ENCODE measurements around the gene METAP1D.
"Not testable (repeated sequence)": the region's sequence is repeated elsewhere in the genome, so short reads cannot be mapped to it uniquely, and the experiment has no call there.

Gene METAP1D

DNA sequence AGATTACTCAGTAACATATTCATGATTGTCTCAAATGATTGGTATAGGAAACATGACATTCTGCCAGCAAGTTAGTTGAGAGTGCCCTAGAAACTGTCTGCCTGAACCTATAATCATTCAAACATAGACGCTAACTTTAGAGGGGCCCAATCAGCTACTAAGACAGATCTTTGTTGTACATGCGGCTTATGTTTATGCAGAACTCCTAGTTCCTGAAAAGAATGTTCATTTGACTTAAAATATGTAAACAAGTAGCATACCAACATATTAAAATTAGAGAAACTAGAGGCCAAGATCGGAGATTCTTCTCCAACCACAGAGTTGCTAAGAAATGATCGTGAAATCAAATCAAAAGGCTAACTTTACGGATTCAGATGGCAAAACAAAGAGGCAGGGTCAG is 4.2 kb upstream of the METAP1D start:
- H3K4me1 ChIP-seq (ENCODE audit: control insufficient read depth, insufficient read depth, low read length): 0 out of 2 replicates have a peak, but pooled peaks cover 1% of the 10 kb centered on the region
- no peaks in the 10 kb centered on the region for H3K9me3 ChIP-seq (ENCODE audit: control insufficient read depth, insufficient read depth, low read length)
- DNase-seq (ENCODE audit: low read depth, low spot score): no peak
- no peaks in the 10 kb centered on the region for H3K36me3 ChIP-seq (ENCODE audit: control insufficient read depth, insufficient read depth, low read length)
- H3K27me3 ChIP-seq (ENCODE audit: control insufficient read depth, insufficient read depth, low read length): peaks cover 2% of the 10 kb centered on the region; the same call in 1 of the 2 replicates
- H3K4me3 ChIP-seq (ENCODE audit: low read length): no peak overlapping the region
- no peak overlapping the region for H3K27ac ChIP-seq (ENCODE audit: low read length)
- WGBS (ENCODE audit: insufficient coverage, insufficient read length): no CpG with 5 or more reads among the region's 5 CpGs

DNA sequence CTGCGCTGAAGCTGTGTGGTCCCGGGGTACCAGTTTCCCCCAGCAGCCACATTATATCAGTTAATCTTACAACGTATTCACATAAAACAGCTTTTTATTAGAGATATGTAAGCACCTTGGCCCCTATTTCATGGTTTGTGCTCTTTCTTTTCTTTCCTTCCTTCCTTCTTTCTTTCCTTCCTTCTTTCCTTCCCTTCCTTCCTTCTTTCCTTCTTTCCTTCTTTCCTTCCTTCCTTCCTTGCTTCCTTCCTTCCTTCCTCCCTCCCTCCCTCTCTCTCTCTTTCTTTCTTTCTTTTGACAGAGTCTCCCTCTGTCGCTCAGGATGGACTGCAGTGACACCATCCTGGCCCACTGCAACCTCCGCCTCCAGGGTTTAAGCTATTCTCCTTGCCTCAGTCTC is 3.7 kb upstream of the METAP1D start:
- Histone ChIP-seq H3K36me3 (ENCODE audit: control insufficient read depth, insufficient read depth, low read length) (no peaks in the 10 kb centered on the region), H3K27ac (ENCODE audit: low read length) (no peak overlapping the region), H3K9me3 (ENCODE audit: control insufficient read depth, insufficient read depth, low read length) (no peaks in the 10 kb centered on the region), H3K4me1 (ENCODE audit: control insufficient read depth, insufficient read depth, low read length) (0 out of 2 replicates have a peak, but pooled peaks cover 1% of the 10 kb centered on the region), H3K27me3 (ENCODE audit: control insufficient read depth, insufficient read depth, low read length) (peaks cover 2% of the 10 kb centered on the region; the same call in 1 of the 2 replicates), H3K4me3 (ENCODE audit: low read length) (no peak overlapping the region)
- no CpG with 5 or more reads among the region's 5 CpGs for WGBS (ENCODE audit: insufficient coverage, insufficient read length)
- DNase-seq (ENCODE audit: low read depth, low spot score): no peak

DNA sequence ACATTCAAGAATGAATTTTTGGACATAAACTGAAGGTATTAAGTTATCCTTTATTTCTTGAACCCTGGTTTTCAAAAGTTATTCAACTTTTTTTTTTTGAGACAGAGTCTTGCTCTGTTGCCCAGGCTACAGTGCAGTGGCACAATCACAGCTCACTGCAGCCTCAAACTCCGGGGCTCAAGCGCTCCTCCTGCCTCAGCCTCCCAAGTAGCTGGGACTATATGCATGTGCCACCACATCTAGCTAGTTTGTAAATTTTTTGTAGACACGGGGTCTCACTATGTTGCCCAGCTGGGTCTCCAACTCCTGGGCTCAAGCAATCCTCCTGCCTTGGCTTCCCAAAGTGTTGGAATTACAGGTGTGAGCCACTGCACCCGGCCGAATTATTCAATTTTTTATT is 2.7 kb upstream of the METAP1D start:
- DNase-seq (ENCODE audit: low read depth, low spot score); H3K27ac ChIP-seq (ENCODE audit: low read length); H3K9me3 ChIP-seq (ENCODE audit: control insufficient read depth, insufficient read depth, low read length); H3K4me3 ChIP-seq (ENCODE audit: low read length); H3K36me3 ChIP-seq (ENCODE audit: control insufficient read depth, insufficient read depth, low read length); H3K4me1 ChIP-seq (ENCODE audit: control insufficient read depth, insufficient read depth, low read length); H3K27me3 ChIP-seq (ENCODE audit: control insufficient read depth, insufficient read depth, low read length): not testable (repeated sequence)
- WGBS (ENCODE audit: insufficient coverage, insufficient read length): no CpG with 5 or more reads among the region's 5 CpGs

DNA sequence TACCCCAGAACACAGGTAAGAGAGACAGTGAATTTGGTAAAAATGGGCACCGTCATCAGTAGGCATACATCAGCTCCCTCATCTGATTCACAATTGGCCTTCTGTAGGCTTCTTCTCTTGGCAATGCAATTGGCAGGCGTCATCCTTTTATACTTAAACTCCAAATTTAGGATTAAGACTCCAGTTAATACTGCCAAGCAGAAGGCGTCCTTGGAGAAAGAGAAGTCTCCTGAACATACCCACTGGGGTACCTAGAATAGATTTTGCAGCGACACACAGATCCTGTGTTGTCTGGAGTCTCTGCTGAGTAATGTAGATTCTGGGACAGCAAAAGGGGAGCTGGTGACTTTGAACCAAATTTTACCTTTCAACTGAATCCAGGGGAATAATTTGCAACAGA is 592 bp upstream of the METAP1D start:
- H3K36me3 ChIP-seq (ENCODE audit: control insufficient read depth, insufficient read depth, low read length): no peaks in the 10 kb centered on the region
- no CpG with 5 or more reads among the region's 4 CpGs for WGBS (ENCODE audit: insufficient coverage, insufficient read length)
- DNase-seq (ENCODE audit: low read depth, low spot score): no peak
- peak overlapping the region; percentile 70; the same call in 1 of the 2 replicates for H3K4me3 ChIP-seq (ENCODE audit: low read length)
- no peak overlapping the region for H3K27ac ChIP-seq (ENCODE audit: low read length)
- no peaks in the 10 kb centered on the region for H3K9me3 ChIP-seq (ENCODE audit: control insufficient read depth, insufficient read depth, low read length)
- peaks cover 2% of the 10 kb centered on the region; the same call in 1 of the 2 replicates for H3K27me3 ChIP-seq (ENCODE audit: control insufficient read depth, insufficient read depth, low read length)
- H3K4me1 ChIP-seq (ENCODE audit: control insufficient read depth, insufficient read depth, low read length): 0 out of 2 replicates have a peak, but pooled peaks cover 1% of the 10 kb centered on the region

DNA sequence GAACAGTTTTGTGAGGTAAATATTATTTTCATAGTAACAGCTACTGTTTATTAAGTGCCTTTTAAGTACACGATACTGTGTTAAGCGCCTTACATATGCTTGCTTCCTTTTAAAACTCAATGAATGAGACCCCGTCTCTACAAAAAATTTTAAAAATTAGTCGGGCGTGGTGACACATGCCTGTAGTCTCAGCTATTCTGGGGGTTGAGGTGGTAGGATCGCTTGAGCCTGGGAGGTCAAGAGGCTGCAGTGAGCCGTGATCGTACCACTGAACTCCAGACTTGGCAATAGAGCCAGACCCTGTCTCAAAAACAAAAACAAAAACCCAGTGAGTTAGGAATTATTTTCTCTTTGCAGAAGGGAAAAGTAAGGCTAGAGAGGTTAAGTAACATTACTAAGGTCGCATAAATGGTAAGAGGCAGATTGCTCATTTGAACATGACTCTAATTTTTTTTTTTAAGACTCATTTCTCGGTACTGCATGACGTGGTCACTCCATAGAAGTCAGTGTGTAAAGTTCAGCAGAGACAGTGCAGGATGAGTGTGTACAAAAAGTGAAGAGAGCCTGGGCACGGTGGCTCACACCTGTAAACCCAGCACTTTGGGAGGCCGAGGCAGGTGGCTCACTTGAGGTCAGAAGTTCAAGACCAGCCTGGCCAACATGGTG is 1.1 kb downstream of the METAP1D start:
- WGBS (ENCODE audit: insufficient coverage, insufficient read length): no CpG with 5 or more reads among the region's 13 CpGs
- H3K4me3 ChIP-seq (ENCODE audit: low read length): no peak overlapping the region

DNA sequence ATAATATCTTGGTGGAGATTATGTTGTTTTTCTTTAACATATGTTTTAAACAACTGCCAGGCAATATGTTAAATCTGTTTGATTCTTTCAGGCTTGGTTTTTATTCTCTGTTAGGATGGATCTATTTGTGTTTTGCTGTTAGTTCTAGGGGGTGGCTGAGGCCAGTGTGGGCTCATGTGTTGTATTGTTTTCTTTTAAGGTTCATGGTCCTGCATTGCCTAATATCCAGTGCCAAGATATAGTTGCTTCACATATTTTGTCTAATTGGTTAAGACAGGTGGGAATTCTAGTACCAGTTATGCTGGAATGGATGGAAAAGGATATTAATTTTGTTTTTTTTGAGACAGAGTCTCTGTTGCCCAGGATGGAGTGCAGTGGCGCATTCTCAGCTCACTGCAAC is 7.6 kb downstream of the METAP1D start:
- Histone ChIP-seq H3K4me3 (ENCODE audit: low read length) (no peak overlapping the region), H3K9me3 (ENCODE audit: control insufficient read depth, insufficient read depth, low read length) (no peaks in the 10 kb centered on the region)
- no CpG with 5 or more reads among the region's 1 CpG for WGBS (ENCODE audit: insufficient coverage, insufficient read length)

More for the DNA sequence above, 1.1 kb downstream of the METAP1D start:
- Histone ChIP-seq H3K9me3 (ENCODE audit: control insufficient read depth, insufficient read depth, low read length) (no peaks in the 10 kb centered on the region), H3K36me3 (ENCODE audit: control insufficient read depth, insufficient read depth, low read length) (no peaks in the 10 kb centered on the region), H3K4me1 (ENCODE audit: control insufficient read depth, insufficient read depth, low read length) (0 out of 2 replicates have a peak, but pooled peaks cover 1% of the 10 kb centered on the region), H3K27ac (ENCODE audit: low read length) (no peak overlapping the region), H3K27me3 (ENCODE audit: control insufficient read depth, insufficient read depth, low read length) (peaks cover 2% of the 10 kb centered on the region; the same call in 1 of the 2 replicates)
- DNase-seq (ENCODE audit: low read depth, low spot score): no peak

DNA sequence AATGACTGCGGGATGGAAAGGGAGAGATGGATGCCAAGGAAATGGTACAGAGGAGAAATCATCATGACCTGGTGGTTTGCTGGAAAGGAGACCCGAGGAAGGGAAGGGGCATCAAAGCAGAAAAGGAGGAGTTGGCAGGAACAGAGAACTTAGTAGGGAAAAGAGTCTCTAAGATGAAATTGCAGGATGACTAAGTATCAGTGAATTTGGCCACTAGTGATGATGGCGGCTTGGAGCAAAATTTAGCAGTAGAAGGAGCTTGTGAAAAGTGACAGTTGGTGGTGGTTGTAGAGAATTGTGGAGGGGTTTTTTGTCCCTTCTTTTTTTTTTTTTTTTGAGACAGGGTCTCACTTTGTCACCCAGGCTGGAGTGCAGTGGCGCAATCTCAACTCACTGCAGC is 10.1 kb downstream of the METAP1D start:
- Histone ChIP-seq H3K4me3 (ENCODE audit: low read length) (no peak overlapping the region), H3K36me3 (ENCODE audit: control insufficient read depth, insufficient read depth, low read length) (no peaks in the 10 kb centered on the region), H3K27ac (ENCODE audit: low read length) (no peak overlapping the region), H3K27me3 (ENCODE audit: control insufficient read depth, insufficient read depth, low read length) (no peaks in the 10 kb centered on the region), H3K9me3 (ENCODE audit: control insufficient read depth, insufficient read depth, low read length) (no peaks in the 10 kb centered on the region), H3K4me1 (ENCODE audit: control insufficient read depth, insufficient read depth, low read length) (peaks cover 5% of the 10 kb centered on the region)
- no CpG with 5 or more reads among the region's 4 CpGs for WGBS (ENCODE audit: insufficient coverage, insufficient read length)
- DNase-seq (ENCODE audit: low read depth, low spot score): no peak

More for the DNA sequence above, 7.6 kb downstream of the METAP1D start:
- Histone ChIP-seq H3K4me1 (ENCODE audit: control insufficient read depth, insufficient read depth, low read length) (no peaks in the 10 kb centered on the region), H3K36me3 (ENCODE audit: control insufficient read depth, insufficient read depth, low read length) (no peaks in the 10 kb centered on the region), H3K27me3 (ENCODE audit: control insufficient read depth, insufficient read depth, low read length) (no peaks in the 10 kb centered on the region), H3K27ac (ENCODE audit: low read length) (no peak overlapping the region)
- DNase-seq (ENCODE audit: low read depth, low spot score): no peak

DNA sequence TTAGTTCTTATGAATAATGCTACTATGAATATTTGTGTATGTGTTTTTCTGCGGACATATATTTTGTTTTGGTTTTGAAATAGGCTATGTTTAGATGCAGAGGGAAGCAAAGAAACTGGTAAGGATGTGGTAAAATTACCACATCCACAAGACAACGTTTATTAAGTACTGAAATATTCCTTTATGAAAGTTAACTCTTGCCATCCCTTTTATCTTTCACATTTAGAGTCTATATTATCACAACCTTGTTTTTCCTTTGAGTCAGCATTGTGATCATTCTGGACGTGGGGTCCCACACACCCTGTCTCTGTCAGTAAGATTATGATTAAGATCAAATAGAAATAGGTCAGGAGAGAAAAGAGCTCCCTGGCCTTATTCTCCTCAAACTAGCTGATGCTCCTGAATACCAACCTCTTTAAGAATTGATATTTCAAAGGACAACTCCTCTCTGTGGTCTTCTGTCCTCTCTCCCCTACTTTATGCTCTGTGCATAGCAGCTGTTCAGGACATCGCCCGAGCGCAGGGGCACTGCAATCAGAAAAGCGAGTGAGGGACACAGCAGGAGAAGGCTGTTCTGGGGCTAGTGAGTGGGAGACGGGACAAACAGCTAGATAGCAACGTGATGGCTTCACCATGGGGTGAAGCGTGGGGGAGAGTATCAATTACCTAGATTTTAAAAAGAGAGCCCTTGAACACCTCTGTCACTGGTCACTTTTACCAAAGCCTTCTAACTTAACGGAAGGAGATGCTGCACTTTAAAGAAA is 12.2 kb downstream of the METAP1D start:
- no peaks in the 10 kb centered on the region for H3K36me3 ChIP-seq (ENCODE audit: control insufficient read depth, insufficient read depth, low read length)
- no CpG with 5 or more reads among the region's 11 CpGs for WGBS (ENCODE audit: insufficient coverage, insufficient read length)
- peaks cover 5% of the 10 kb centered on the region for H3K4me1 ChIP-seq (ENCODE audit: control insufficient read depth, insufficient read depth, low read length)
- no peaks in the 10 kb centered on the region for H3K27me3 ChIP-seq (ENCODE audit: control insufficient read depth, insufficient read depth, low read length)
- H3K4me3 ChIP-seq (ENCODE audit: low read length): no peak overlapping the region
- H3K27ac ChIP-seq (ENCODE audit: low read length): no peak overlapping the region
- DNase-seq (ENCODE audit: low read depth, low spot score): no peak
- no peaks in the 10 kb centered on the region for H3K9me3 ChIP-seq (ENCODE audit: control insufficient read depth, insufficient read depth, low read length)

DNA sequence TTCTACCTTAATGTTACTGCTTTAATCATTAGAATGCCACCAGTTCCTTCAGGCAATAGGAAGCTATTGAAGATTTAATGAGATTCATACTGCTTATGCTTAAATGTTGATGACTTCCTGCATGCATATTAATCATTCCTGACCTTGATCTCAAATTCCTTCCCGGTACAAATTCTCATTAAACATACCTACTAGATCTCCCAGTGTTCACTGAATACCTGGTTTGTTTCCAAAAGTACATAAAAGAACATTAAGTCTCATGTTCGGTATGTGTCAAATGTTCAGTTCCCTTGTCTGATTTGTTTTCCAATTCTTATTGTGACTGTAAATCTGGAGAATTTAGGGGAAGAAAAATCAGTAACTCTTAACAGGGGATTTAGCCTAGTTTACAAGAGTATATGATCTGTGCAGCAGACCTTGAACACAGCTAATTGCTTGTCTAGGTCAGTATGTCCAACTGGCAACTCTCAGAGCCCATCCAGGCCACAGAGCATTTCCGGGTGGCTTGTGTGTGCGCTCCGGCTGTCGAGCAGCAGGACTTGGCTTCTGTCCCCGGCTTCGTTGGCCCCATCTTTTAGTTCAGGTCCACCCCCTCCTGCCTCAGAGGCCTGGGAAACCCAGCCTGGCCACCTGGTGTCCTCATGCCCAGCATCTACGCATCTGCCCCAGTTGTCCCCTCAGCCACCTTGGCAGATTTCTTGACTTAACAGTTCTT is 13.1 kb downstream of the METAP1D start:
- H3K9me3 ChIP-seq (ENCODE audit: control insufficient read depth, insufficient read depth, low read length): no peaks in the 10 kb centered on the region
- DNase-seq (ENCODE audit: low read depth, low spot score): no peak
- H3K27ac ChIP-seq (ENCODE audit: low read length): no peak overlapping the region
- no peaks in the 10 kb centered on the region for H3K27me3 ChIP-seq (ENCODE audit: control insufficient read depth, insufficient read depth, low read length)
- no peak overlapping the region for H3K4me3 ChIP-seq (ENCODE audit: low read length)
- no peaks in the 10 kb centered on the region for H3K36me3 ChIP-seq (ENCODE audit: control insufficient read depth, insufficient read depth, low read length)
- WGBS (ENCODE audit: insufficient coverage, insufficient read length): no CpG with 5 or more reads among the region's 9 CpGs
- H3K4me1 ChIP-seq (ENCODE audit: control insufficient read depth, insufficient read depth, low read length): peaks cover 5% of the 10 kb centered on the region

DNA sequence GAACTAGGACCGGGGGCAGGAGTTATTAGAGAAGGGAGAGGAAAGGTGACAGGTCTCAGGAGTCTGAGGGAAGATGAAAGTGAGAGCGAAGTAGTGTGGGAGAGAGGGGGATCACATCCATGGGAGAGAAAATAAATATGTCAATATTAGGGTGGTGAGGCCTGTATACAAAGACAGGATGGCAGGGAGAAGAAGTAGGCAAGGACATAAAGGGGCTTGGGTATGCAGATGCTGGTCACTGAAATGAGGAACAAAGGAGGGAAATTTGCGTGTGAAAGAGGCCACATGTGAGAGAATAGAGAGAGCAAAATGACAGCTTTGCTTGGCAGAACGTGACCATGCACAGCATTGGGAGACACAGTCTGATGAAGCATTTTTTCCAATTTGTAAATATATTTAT is 13.6 kb downstream of the METAP1D start:
- Histone ChIP-seq H3K4me1 (ENCODE audit: control insufficient read depth, insufficient read depth, low read length) (peaks cover 5% of the 10 kb centered on the region), H3K4me3 (ENCODE audit: low read length) (no peak overlapping the region), H3K36me3 (ENCODE audit: control insufficient read depth, insufficient read depth, low read length) (no peaks in the 10 kb centered on the region), H3K27me3 (ENCODE audit: control insufficient read depth, insufficient read depth, low read length) (no peaks in the 10 kb centered on the region), H3K27ac (ENCODE audit: low read length) (no peak overlapping the region), H3K9me3 (ENCODE audit: control insufficient read depth, insufficient read depth, low read length) (no peaks in the 10 kb centered on the region)
- DNase-seq (ENCODE audit: low read depth, low spot score): no peak
- 100% methylated on average over 1 of the region's 4 CpGs for WGBS (ENCODE audit: insufficient coverage, insufficient read length)

Measured in iPS DF 6.9 (cell line).